ENCODE data around the gene KIRREL3. TPM values are rescaled to one million over a fixed set of nuclear protein-coding genes. Genes with fewer than 3 reads are reported as not detected.

Gene KIRREL3
- total and polyA plus RNA-seq, 2 experiments from 2014 or later: 16.1 to 35.6 TPM

- peak; percentile 44 for DNase-seq
- H2AFZ ChIP-seq: no peak overlapping the region
- peaks cover 9% of the 10 kb centered on the region; the same call in 1 of the 2 replicates for H3F3A ChIP-seq (ENCODE audit: insufficient read depth)
- 77 to 87% methylated on average over 4 of the region's 4 CpGs for WGBS, 2 experiments (ENCODE audit: low coverage in 1 of 2, low lambda C conversion rate in 2 of 2, missing lambda C conversion rate in 2 of 2)
- no peak overlapping the region for H3K4me2 ChIP-seq (ENCODE audit: unreplicated experiment)
- H3K36me3 ChIP-seq (ENCODE audit: low read depth): no peaks in the 10 kb centered on the region
- no peak for TF ChIP-seq EZH2phosphoT487 (IDR thresholded peaks at IDR 0.05; ENCODE audit: insufficient read depth, low read depth)
- H3K27me3 ChIP-seq (replicated peaks; ENCODE audit: insufficient read depth): no peaks in the 10 kb centered on the region
- peaks cover 5% of the 10 kb centered on the region for H3K4me1 ChIP-seq (ENCODE audit: insufficient read depth)
- H3K27ac ChIP-seq: no peak overlapping the region
- H4K20me1 ChIP-seq (ENCODE audit: insufficient read depth): no peaks in the 10 kb centered on the region
- H3K9me2 ChIP-seq (ENCODE audit: insufficient read depth): no peaks in the 10 kb centered on the region
- in situ Hi-C loops (cut with MboI): no loop called here
- no peaks in the 10 kb centered on the region for H3K9me3 ChIP-seq (ENCODE audit: low read depth)
- H3K4me3 ChIP-seq: no peak overlapping the region
- no peaks in the 10 kb centered on the region for H3K79me2 ChIP-seq (ENCODE audit: insufficient read depth)
- no peak overlapping the region for H3K9ac ChIP-seq
Measured at GRCh38 chr11:126589492-126589803, 411.1 kb downstream of the KIRREL3 start.

- Histone ChIP-seq H3K9me2 (ENCODE audit: insufficient read depth) (no peaks in the 10 kb centered on the region), H2AFZ (no peak overlapping the region), H3K27me3 (replicated peaks; ENCODE audit: insufficient read depth) (no peaks in the 10 kb centered on the region), H3F3A (ENCODE audit: insufficient read depth) (peaks cover 9% of the 10 kb centered on the region; the same call in 1 of the 2 replicates), H3K4me2 (ENCODE audit: unreplicated experiment) (no peak overlapping the region), H3K36me3 (ENCODE audit: low read depth) (no peaks in the 10 kb centered on the region), H3K4me3 (no peak overlapping the region), H3K4me1 (ENCODE audit: insufficient read depth) (peaks cover 5% of the 10 kb centered on the region), H3K79me2 (ENCODE audit: insufficient read depth) (no peaks in the 10 kb centered on the region), H4K20me1 (ENCODE audit: insufficient read depth) (no peaks in the 10 kb centered on the region), H3K9ac (no peak overlapping the region), H3K27ac (no peak overlapping the region), H3K9me3 (ENCODE audit: low read depth) (no peaks in the 10 kb centered on the region)
- WGBS, 2 experiments (ENCODE audit: low coverage in 1 of 2, low lambda C conversion rate in 2 of 2, missing lambda C conversion rate in 2 of 2): 67 to 83% methylated on average over 15 to 16 of the region's 16 CpGs
- in situ Hi-C loops (cut with MboI): no loop called here
- no peak for DNase-seq
- no peak for TF ChIP-seq EZH2phosphoT487 (IDR thresholded peaks at IDR 0.05; ENCODE audit: insufficient read depth, low read depth)
- TF ChIP-seq EZH2 (IDR thresholded peaks at IDR 0.05; ENCODE audit: insufficient read depth, poor library complexity, severe bottlenecking): no peak
Measured at GRCh38 chr11:126588630-126589491, 411.7 kb downstream of the KIRREL3 start.

GRCh38 chr11:126587541-126587940 lies 413.0 kb downstream of the KIRREL3 start:
- in situ Hi-C loops (cut with MboI): no loop called here
- WGBS, 2 experiments (ENCODE audit: low coverage in 1 of 2, low lambda C conversion rate in 2 of 2, missing lambda C conversion rate in 2 of 2): 33 to 44% methylated on average over 4 of the region's 4 CpGs

GRCh38 chr11:126585774-126586491 lies 414.6 kb downstream of the KIRREL3 start:
- no peaks in the 10 kb centered on the region for H3K27me3 ChIP-seq (replicated peaks; ENCODE audit: insufficient read depth)
- peak overlapping the region; percentile 68 for H3K4me2 ChIP-seq (ENCODE audit: unreplicated experiment)
- H3K36me3 ChIP-seq (ENCODE audit: low read depth): no peaks in the 10 kb centered on the region
- H3K4me1 ChIP-seq (ENCODE audit: insufficient read depth): peaks cover 5% of the 10 kb centered on the region
- H3K9me2 ChIP-seq (ENCODE audit: insufficient read depth): no peaks in the 10 kb centered on the region
- in situ Hi-C loops (cut with MboI): no loop called here
- H4K20me1 ChIP-seq (ENCODE audit: insufficient read depth): no peaks in the 10 kb centered on the region
- 13% methylated on average over 23 of the region's 23 CpGs for WGBS, 2 experiments (ENCODE audit: low coverage in 1 of 2, low lambda C conversion rate in 2 of 2, missing lambda C conversion rate in 2 of 2)
- H3K9ac ChIP-seq: peak overlapping the region; percentile 77
- H3K4me3 ChIP-seq: peak overlapping the region; percentile 59
- H2AFZ ChIP-seq: peak overlapping the region; percentile 84
- H3K9me3 ChIP-seq (ENCODE audit: low read depth): no peaks in the 10 kb centered on the region
- TF ChIP-seq EZH2 (IDR thresholded peaks at IDR 0.05; ENCODE audit: insufficient read depth, poor library complexity, severe bottlenecking) (no peak), EZH2phosphoT487 (IDR thresholded peaks at IDR 0.05; ENCODE audit: insufficient read depth, low read depth) (no peak)
- peak; percentile 97 for DNase-seq
- H3F3A ChIP-seq (ENCODE audit: insufficient read depth): peaks cover 9% of the 10 kb centered on the region; the same call in 1 of the 2 replicates
- no peaks in the 10 kb centered on the region for H3K79me2 ChIP-seq (ENCODE audit: insufficient read depth)
- H3K27ac ChIP-seq: peak overlapping the region; percentile 74

More at GRCh38 chr11:126587541-126587940, 413.0 kb downstream of the KIRREL3 start:
- no peak overlapping the region for H3K4me3 ChIP-seq
- H3K79me2 ChIP-seq (ENCODE audit: insufficient read depth): no peaks in the 10 kb centered on the region
- H3K4me1 ChIP-seq (ENCODE audit: insufficient read depth): peaks cover 5% of the 10 kb centered on the region
- H4K20me1 ChIP-seq (ENCODE audit: insufficient read depth): no peaks in the 10 kb centered on the region
- H3K9ac ChIP-seq: no peak overlapping the region
- no peaks in the 10 kb centered on the region for H3K36me3 ChIP-seq (ENCODE audit: low read depth)
- no peak overlapping the region for H2AFZ ChIP-seq
- no peak for TF ChIP-seq EZH2 (IDR thresholded peaks at IDR 0.05; ENCODE audit: insufficient read depth, poor library complexity, severe bottlenecking)
- TF ChIP-seq EZH2phosphoT487 (IDR thresholded peaks at IDR 0.05; ENCODE audit: insufficient read depth, low read depth): no peak
- peaks cover 9% of the 10 kb centered on the region; the same call in 1 of the 2 replicates for H3F3A ChIP-seq (ENCODE audit: insufficient read depth)
- no peak for DNase-seq
- no peak overlapping the region for H3K4me2 ChIP-seq (ENCODE audit: unreplicated experiment)
- no peaks in the 10 kb centered on the region for H3K9me3 ChIP-seq (ENCODE audit: low read depth)
- H3K27ac ChIP-seq: no peak overlapping the region
- no peaks in the 10 kb centered on the region for H3K9me2 ChIP-seq (ENCODE audit: insufficient read depth)
- no peaks in the 10 kb centered on the region for H3K27me3 ChIP-seq (replicated peaks; ENCODE audit: insufficient read depth)
